T47D (cell line): ENCODE data around the gene SPDYE9.
"Not testable (repeated sequence)": the region's sequence is repeated elsewhere in the genome, so short reads cannot be mapped to it uniquely, and the experiment has no call there.

Experiments
- DNase-seq, 2 experiments: peaks; one replicate each; pipeline versions ENCODE4 v3.0.0 to v3.0.0-alpha.2; 2011 to 2012; ENCODE audit warnings: low read depth in 1 of 2, low spot score in 1 of 2
- in situ Hi-C: cut with HindIII; loops from 2 replicates; pipeline ENCODE4 v1.10.0; 2016; ENCODE audit warnings: low sequenced_read_pairs, low pct_unique_long_range_greater_than_20kb

Gene SPDYE9

GRCh38 chr7:73085938-73086337, at the start of gene SPDYE9:
Gene SPDYE9, minus strand, starts transcription at chr7:73086038. Its CDS starts 1,800 bp downstream, at chr7:73084238.
- in situ Hi-C loops, result not testable (repeated sequence)

GRCh38 chr7:73134866-73135265, 49.0 kb upstream of the SPDYE9 start:
- in situ Hi-C loops, result not testable (repeated sequence)

More at GRCh38 chr7:73085938-73086337, at the start of gene SPDYE9:
- DNase-seq, result not testable (repeated sequence)

GRCh38 chr7:73132651-73133217, 46.9 kb upstream of the SPDYE9 start:
- DNase-seq, in situ Hi-C loops: not testable (repeated sequence)

More at GRCh38 chr7:73134866-73135265, 49.0 kb upstream of the SPDYE9 start:
- DNase-seq, result not testable (repeated sequence)

- DNase-seq, in situ Hi-C loops: not testable (repeated sequence)
Observed at GRCh38 chr7:73130612-73131011, 44.8 kb upstream of the SPDYE9 start.

- DNase-seq, in situ Hi-C loops: not testable (repeated sequence)
Observed at GRCh38 chr7:73124126-73124525, 38.3 kb upstream of the SPDYE9 start.

- in situ Hi-C loops, DNase-seq: not testable (repeated sequence)
Observed at GRCh38 chr7:73122778-73123447, 37.1 kb upstream of the SPDYE9 start.

- DNase-seq, in situ Hi-C loops: not testable (repeated sequence)
Observed at GRCh38 chr7:73118155-73118554, 32.3 kb upstream of the SPDYE9 start.

- DNase-seq, in situ Hi-C loops: not testable (repeated sequence)
Observed at GRCh38 chr7:73057811-73058210, 28.0 kb downstream of the SPDYE9 start, which contains the start of gene SPDYE11. Gene SPDYE11, minus strand, starts transcription at chr7:73057911. Its CDS starts 1,800 bp downstream, at chr7:73056111.

- in situ Hi-C loops, DNase-seq: not testable (repeated sequence)
Observed at GRCh38 chr7:73029666-73030065, 56.2 kb downstream of the SPDYE9 start, which contains the start of gene SPDYE8. Gene SPDYE8, minus strand, starts transcription at chr7:73029766. Its CDS starts 1,800 bp downstream, at chr7:73027966.
